ENCODE results near the gene C10orf71.

DNA sequence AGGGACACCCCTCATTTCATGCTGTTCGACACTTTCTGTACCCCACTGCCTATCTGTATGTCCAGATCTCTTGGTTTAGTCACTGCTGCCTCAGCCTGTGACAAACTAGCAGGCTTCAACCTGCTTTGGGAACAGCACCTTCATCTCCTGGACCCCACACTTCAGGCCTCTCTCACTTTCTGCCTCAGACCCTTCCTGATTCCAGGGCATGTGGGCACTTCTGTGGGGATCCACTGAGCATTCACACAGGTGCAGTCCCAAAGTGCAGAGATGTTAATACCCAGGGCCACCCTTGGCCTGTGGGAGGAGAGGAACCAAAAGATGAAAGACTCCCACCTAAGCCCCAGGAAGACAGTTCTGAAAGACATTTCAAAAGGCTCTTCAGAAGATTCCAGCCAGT is 29.4 kb upstream of the C10orf71 start:
- TF ChIP-seq, protein P1, sequence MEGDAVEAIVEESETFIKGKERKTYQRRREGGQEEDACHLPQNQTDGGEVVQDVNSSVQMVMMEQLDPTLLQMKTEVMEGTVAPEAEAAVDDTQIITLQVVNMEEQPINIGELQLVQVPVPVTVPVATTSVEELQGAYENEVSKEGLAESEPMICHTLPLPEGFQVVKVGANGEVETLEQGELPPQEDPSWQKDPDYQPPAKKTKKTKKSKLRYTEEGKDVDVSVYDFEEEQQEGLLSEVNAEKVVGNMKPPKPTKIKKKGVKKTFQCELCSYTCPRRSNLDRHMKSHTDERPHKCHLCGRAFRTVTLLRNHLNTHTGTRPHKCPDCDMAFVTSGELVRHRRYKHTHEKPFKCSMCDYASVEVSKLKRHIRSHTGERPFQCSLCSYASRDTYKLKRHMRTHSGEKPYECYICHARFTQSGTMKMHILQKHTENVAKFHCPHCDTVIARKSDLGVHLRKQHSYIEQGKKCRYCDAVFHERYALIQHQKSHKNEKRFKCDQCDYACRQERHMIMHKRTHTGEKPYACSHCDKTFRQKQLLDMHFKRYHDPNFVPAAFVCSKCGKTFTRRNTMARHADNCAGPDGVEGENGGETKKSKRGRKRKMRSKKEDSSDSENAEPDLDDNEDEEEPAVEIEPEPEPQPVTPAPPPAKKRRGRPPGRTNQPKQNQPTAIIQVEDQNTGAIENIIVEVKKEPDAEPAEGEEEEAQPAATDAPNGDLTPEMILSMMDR (IDR thresholded peaks at IDR 0.05): no peak
- TF ChIP-seq POLR2A (IDR thresholded peaks at IDR 0.05): no peak

Data from heart left ventricle (tissue), 13 donors.